ENCODE measurements around the gene GOLT1A. TPM values are rescaled to one million over a fixed set of nuclear protein-coding genes. Genes with fewer than 3 reads are reported as not detected.

GOLT1A gene
- polyA plus RNA-seq, 2 of the 4 experiments (the other 2 are of a cell fraction): 1.8 to 6.4 TPM

DNA sequence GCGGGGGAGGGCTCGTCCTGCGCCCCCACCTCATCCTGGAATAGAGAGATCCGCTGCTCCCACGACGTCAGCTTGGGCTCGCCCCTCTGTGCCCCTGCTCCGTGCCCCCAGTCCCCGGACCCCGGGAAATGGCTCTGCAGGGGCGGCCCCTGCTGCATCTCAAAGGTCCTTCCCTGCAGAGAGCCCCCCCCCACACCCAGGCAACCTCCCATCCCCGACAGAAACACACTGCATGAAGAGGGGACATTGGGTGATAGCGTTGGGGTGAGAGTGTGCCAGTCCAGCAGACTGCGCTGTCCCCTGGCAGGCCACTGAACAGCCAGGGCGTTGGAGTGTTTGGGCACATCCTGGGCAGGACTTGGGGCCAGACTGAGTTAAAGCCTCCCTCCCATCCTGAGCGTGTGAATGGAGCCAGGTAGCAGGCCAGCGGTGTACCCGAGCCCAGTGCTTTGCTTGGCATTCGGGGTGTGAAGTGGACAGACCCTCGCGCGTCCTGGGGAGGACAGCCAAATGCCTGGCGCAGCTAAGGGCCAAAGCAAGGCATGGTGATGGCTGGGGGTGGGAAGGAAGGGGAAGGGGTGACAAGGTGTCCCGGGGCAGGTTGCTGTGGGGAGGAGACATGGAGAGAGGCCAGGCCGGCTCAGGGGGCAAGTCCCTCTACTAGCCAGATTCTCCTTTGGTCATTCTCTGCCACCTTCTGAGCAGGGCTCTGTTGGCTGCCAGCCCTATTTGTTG is 61.3 kb downstream of the GOLT1A start:
- TF ChIP-seq, protein P1, sequence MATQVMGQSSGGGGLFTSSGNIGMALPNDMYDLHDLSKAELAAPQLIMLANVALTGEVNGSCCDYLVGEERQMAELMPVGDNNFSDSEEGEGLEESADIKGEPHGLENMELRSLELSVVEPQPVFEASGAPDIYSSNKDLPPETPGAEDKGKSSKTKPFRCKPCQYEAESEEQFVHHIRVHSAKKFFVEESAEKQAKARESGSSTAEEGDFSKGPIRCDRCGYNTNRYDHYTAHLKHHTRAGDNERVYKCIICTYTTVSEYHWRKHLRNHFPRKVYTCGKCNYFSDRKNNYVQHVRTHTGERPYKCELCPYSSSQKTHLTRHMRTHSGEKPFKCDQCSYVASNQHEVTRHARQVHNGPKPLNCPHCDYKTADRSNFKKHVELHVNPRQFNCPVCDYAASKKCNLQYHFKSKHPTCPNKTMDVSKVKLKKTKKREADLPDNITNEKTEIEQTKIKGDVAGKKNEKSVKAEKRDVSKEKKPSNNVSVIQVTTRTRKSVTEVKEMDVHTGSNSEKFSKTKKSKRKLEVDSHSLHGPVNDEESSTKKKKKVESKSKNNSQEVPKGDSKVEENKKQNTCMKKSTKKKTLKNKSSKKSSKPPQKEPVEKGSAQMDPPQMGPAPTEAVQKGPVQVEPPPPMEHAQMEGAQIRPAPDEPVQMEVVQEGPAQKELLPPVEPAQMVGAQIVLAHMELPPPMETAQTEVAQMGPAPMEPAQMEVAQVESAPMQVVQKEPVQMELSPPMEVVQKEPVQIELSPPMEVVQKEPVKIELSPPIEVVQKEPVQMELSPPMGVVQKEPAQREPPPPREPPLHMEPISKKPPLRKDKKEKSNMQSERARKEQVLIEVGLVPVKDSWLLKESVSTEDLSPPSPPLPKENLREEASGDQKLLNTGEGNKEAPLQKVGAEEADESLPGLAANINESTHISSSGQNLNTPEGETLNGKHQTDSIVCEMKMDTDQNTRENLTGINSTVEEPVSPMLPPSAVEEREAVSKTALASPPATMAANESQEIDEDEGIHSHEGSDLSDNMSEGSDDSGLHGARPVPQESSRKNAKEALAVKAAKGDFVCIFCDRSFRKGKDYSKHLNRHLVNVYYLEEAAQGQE (IDR thresholded peaks at IDR 0.05): peak; percentile 10; the same call in 1 of the 2 replicates
- TF ChIP-seq HOXB5 (CRISPR knock-in tag; IDR thresholded peaks at IDR 0.05): no peak
- TF ChIP-seq POLR2A (IDR thresholded peaks at IDR 0.05; ENCODE audit: low read length): 0 out of 2 replicates have a peak, but pooled peaks have one; percentile 21
- WGBS (ENCODE audit: missing lambda C conversion rate): 61% methylated on average over 12 of the region's 25 CpGs
- DNase-seq (ENCODE audit: low read depth in 1 of 2, low spot score in 1 of 2): no peak
- Histone ChIP-seq H3K4me2 (peak overlapping the region; percentile 100), H3K4me3 (peak overlapping the region; percentile 96), H3K27ac (peak overlapping the region; percentile 78 to 85), H3K9me3 (no peaks in the 10 kb centered on the region), H3K4me1 (peaks cover 16% of the 10 kb centered on the region)
- ChIA-PET POLR2A (interaction anchor here (0.6 to 1.4 kb wide), 3 partner anchors 22 to 244 kb away, joined by 3 to 4 read pairs (median 3); no protein-coding TSS in a partner anchor), CTCF (interaction anchor here (1.5 to 6.2 kb wide), 7 partner anchors 11 to 270 kb away, joined by 3 to 62 read pairs (median 16); no protein-coding TSS in a partner anchor)
- FAIRE-seq: no peak
- peak; percentile 7 to 34; a peak in 3 of 6 replicates for ATAC-seq

DNA sequence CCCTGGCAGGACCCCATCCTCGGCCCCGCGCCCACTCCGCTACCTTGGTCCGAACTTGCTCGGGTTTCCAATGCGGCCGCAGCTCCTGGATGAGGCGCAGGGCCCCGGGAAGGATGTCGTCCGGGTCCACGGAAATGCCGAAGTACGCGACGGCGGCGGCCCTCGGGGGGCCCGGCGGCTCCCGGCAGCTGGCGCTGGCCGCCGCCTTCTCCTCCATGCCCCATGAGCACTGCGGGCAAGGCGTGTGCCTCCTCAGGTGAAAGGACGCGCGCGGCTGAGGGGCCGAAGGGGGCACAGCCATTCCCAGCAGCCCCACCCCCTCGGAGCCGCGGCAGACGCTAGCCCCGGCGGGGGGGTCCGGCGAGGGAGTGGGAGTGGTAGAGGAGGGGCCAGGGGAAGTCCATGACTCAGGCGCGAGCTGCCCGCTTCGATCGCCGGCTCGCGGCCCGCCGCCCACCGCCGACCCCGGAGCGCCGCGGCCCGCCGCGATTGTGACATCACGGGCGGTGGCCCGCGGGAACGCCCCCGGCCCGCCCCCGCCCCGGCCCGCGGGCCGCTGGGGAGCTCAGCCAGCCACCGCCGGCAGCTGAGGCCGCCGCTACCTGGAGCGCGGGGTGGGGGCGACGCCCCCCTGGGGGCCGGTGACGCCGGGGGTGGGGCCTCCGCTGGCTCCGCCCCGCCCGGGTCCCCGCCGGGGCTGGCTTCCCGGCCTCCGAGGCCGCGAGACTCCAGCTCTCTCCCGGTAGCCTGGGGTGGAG is 62.1 kb downstream of the GOLT1A start, which contains the start of gene ETNK2:
Gene ETNK2 (minus strand): TSS at position 493 of the 758 bp plus-strand sequence. CDS start 192 bp downstream, at position 301.
- Histone ChIP-seq H3K27ac (peak within 1 kb of the TSS; percentile 78 to 85), H3K4me3 (peak within 1 kb of the TSS; percentile 96), H3K4me2 (peak within 1 kb of the TSS; percentile 100), H3K4me1 (peaks cover 16% of the 10 kb centered on the region), H3K9me3 (no peaks in the 10 kb centered on the region)
- ChIA-PET CTCF (interaction anchor here (1.2 to 6.2 kb wide), 6 partner anchors 9 to 247 kb away, joined by 3 to 62 read pairs (median 12); no protein-coding TSS in a partner anchor), POLR2A (interaction anchor here (0.6 to 1.4 kb wide), 4 partner anchors 21 to 285 kb away, joined by 3 to 4 read pairs (median 4); no protein-coding TSS in a partner anchor)
- 5% methylated on average over 16 of the region's 94 CpGs for WGBS (ENCODE audit: missing lambda C conversion rate)
- FAIRE-seq (no peak), DNase-seq (ENCODE audit: low read depth in 1 of 2, low spot score in 1 of 2) (peak; percentile 33 to 83), ATAC-seq (peak; percentile 55 to 69)
- TF ChIP-seq PHF8 (IDR thresholded peaks at IDR 0.05; ENCODE audit: borderline replicate concordance, low read depth) (peak; percentile 25; the same call in 1 of the 2 replicates), HDAC2 (IDR thresholded peaks at IDR 0.05) (no peak), RNF2 (IDR thresholded peaks at IDR 0.05; ENCODE audit: borderline replicate concordance, low read depth) (no peak), CHD2 (IDR thresholded peaks at IDR 0.05; ENCODE audit: low read length, partially characterized antibody) (peak; percentile 57)
- TF ChIP-seq, protein P2, sequence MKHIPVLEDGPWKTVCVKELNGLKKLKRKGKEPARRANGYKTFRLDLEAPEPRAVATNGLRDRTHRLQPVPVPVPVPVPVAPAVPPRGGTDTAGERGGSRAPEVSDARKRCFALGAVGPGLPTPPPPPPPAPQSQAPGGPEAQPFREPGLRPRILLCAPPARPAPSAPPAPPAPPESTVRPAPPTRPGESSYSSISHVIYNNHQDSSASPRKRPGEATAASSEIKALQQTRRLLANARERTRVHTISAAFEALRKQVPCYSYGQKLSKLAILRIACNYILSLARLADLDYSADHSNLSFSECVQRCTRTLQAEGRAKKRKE (CRISPR knock-in tag; IDR thresholded peaks at IDR 0.05; ENCODE audit: low read depth): no peak
- TF ChIP-seq, protein P3, sequence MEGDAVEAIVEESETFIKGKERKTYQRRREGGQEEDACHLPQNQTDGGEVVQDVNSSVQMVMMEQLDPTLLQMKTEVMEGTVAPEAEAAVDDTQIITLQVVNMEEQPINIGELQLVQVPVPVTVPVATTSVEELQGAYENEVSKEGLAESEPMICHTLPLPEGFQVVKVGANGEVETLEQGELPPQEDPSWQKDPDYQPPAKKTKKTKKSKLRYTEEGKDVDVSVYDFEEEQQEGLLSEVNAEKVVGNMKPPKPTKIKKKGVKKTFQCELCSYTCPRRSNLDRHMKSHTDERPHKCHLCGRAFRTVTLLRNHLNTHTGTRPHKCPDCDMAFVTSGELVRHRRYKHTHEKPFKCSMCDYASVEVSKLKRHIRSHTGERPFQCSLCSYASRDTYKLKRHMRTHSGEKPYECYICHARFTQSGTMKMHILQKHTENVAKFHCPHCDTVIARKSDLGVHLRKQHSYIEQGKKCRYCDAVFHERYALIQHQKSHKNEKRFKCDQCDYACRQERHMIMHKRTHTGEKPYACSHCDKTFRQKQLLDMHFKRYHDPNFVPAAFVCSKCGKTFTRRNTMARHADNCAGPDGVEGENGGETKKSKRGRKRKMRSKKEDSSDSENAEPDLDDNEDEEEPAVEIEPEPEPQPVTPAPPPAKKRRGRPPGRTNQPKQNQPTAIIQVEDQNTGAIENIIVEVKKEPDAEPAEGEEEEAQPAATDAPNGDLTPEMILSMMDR (IDR thresholded peaks at IDR 0.05): no peak
- TF ChIP-seq, protein P1 (IDR thresholded peaks at IDR 0.05): peak; percentile 71

Data from A549 (cell line).